Measurements from ENCODE around the gene OR52H1. TPM values are rescaled to one million over a fixed set of nuclear protein-coding genes. Genes with fewer than 3 reads are reported as not detected.
A peak's percentile ranks its signal among the peaks of the same experiment; 100 is the strongest.

Gene OR52H1
- total and polyA plus RNA-seq, 2 experiments from 2014 or later: not detected

GRCh38 chr11:5527716-5528115 lies 20.6 kb downstream of the OR52H1 start:
- Histone ChIP-seq H3K4me1 (ENCODE audit: insufficient read depth) (no peaks in the 10 kb centered on the region), H3F3A (ENCODE audit: insufficient read depth) (no peaks in the 10 kb centered on the region), H3K9ac (no peak overlapping the region), H3K4me3 (no peak overlapping the region), H3K4me2 (ENCODE audit: unreplicated experiment) (no peak overlapping the region), H3K27me3 (replicated peaks; ENCODE audit: insufficient read depth) (no peaks in the 10 kb centered on the region), H3K79me2 (ENCODE audit: insufficient read depth) (no peaks in the 10 kb centered on the region), H3K36me3 (ENCODE audit: low read depth) (no peaks in the 10 kb centered on the region), H2AFZ (no peak overlapping the region), H3K9me3 (ENCODE audit: low read depth) (no peaks in the 10 kb centered on the region), H3K9me2 (ENCODE audit: insufficient read depth) (no peaks in the 10 kb centered on the region), H3K27ac (no peak overlapping the region), H4K20me1 (ENCODE audit: insufficient read depth) (no peaks in the 10 kb centered on the region)
- no peak for DNase-seq
- in situ Hi-C loops (cut with MboI): no loop called here
- WGBS, 2 experiments (ENCODE audit: low coverage in 1 of 2, low lambda C conversion rate in 2 of 2, missing lambda C conversion rate in 2 of 2): 69 to 74% methylated on average over 5 of the region's 5 CpGs
- no peak for TF ChIP-seq EZH2 (IDR thresholded peaks at IDR 0.05; ENCODE audit: insufficient read depth, poor library complexity, severe bottlenecking)
- no peak for TF ChIP-seq EZH2phosphoT487 (IDR thresholded peaks at IDR 0.05; ENCODE audit: insufficient read depth, low read depth)

- Histone ChIP-seq H3K79me2 (ENCODE audit: insufficient read depth) (no peaks in the 10 kb centered on the region), H3K9me2 (ENCODE audit: insufficient read depth) (no peaks in the 10 kb centered on the region), H3K27me3 (replicated peaks; ENCODE audit: insufficient read depth) (no peaks in the 10 kb centered on the region), H2AFZ (no peak overlapping the region), H3K9me3 (ENCODE audit: low read depth) (no peaks in the 10 kb centered on the region), H3K4me1 (ENCODE audit: insufficient read depth) (no peaks in the 10 kb centered on the region), H3K36me3 (ENCODE audit: low read depth) (no peaks in the 10 kb centered on the region), H3F3A (ENCODE audit: insufficient read depth) (no peaks in the 10 kb centered on the region), H3K9ac (no peak overlapping the region), H3K4me3 (no peak overlapping the region), H4K20me1 (ENCODE audit: insufficient read depth) (no peaks in the 10 kb centered on the region), H3K4me2 (ENCODE audit: unreplicated experiment) (no peak overlapping the region), H3K27ac (no peak overlapping the region)
- TF ChIP-seq EZH2phosphoT487 (IDR thresholded peaks at IDR 0.05; ENCODE audit: insufficient read depth, low read depth) (no peak), EZH2 (IDR thresholded peaks at IDR 0.05; ENCODE audit: insufficient read depth, poor library complexity, severe bottlenecking) (no peak)
- DNase-seq: no peak
- in situ Hi-C loops (cut with MboI): no loop called here
- WGBS, 2 experiments (ENCODE audit: low coverage in 1 of 2, low lambda C conversion rate in 2 of 2, missing lambda C conversion rate in 2 of 2): 31 to 37% methylated on average over 3 of the region's 3 CpGs
Observed at GRCh38 chr11:5524756-5525155, 23.6 kb downstream of the OR52H1 start.

- WGBS, 2 experiments (ENCODE audit: low coverage in 1 of 2, low lambda C conversion rate in 2 of 2, missing lambda C conversion rate in 2 of 2): 97 to 100% methylated on average over 2 of the region's 2 CpGs
- TF ChIP-seq EZH2 (IDR thresholded peaks at IDR 0.05; ENCODE audit: insufficient read depth, poor library complexity, severe bottlenecking): no peak
- no peak for TF ChIP-seq EZH2phosphoT487 (IDR thresholded peaks at IDR 0.05; ENCODE audit: insufficient read depth, low read depth)
Observed at GRCh38 chr11:5522308-5522707, 26.0 kb downstream of the OR52H1 start.

GRCh38 chr11:5521540-5521939 lies 26.8 kb downstream of the OR52H1 start:
- Histone ChIP-seq H3K36me3 (ENCODE audit: low read depth) (no peaks in the 10 kb centered on the region), H3K27ac (no peak overlapping the region), H3K27me3 (replicated peaks; ENCODE audit: insufficient read depth) (no peaks in the 10 kb centered on the region), H3K9ac (no peak overlapping the region), H3K4me1 (ENCODE audit: insufficient read depth) (no peaks in the 10 kb centered on the region), H3K9me2 (ENCODE audit: insufficient read depth) (no peaks in the 10 kb centered on the region), H3K4me3 (no peak overlapping the region), H3K4me2 (ENCODE audit: unreplicated experiment) (no peak overlapping the region), H3F3A (ENCODE audit: insufficient read depth) (no peaks in the 10 kb centered on the region), H4K20me1 (ENCODE audit: insufficient read depth) (no peaks in the 10 kb centered on the region), H3K9me3 (ENCODE audit: low read depth) (no peaks in the 10 kb centered on the region), H3K79me2 (ENCODE audit: insufficient read depth) (no peaks in the 10 kb centered on the region), H2AFZ (no peak overlapping the region)
- 80 to 89% methylated on average over 4 of the region's 4 CpGs for WGBS, 2 experiments (ENCODE audit: low coverage in 1 of 2, low lambda C conversion rate in 2 of 2, missing lambda C conversion rate in 2 of 2)
- TF ChIP-seq EZH2phosphoT487 (IDR thresholded peaks at IDR 0.05; ENCODE audit: insufficient read depth, low read depth) (no peak), EZH2 (IDR thresholded peaks at IDR 0.05; ENCODE audit: insufficient read depth, poor library complexity, severe bottlenecking) (no peak)
- in situ Hi-C loops (cut with MboI): no loop called here
- peak; percentile 17 for DNase-seq

More at GRCh38 chr11:5522308-5522707, 26.0 kb downstream of the OR52H1 start:
- H3K36me3 ChIP-seq (ENCODE audit: low read depth): no peaks in the 10 kb centered on the region
- H2AFZ ChIP-seq: no peak overlapping the region
- in situ Hi-C loops (cut with MboI): no loop called here
- H3K27me3 ChIP-seq (replicated peaks; ENCODE audit: insufficient read depth): no peaks in the 10 kb centered on the region
- H4K20me1 ChIP-seq (ENCODE audit: insufficient read depth): no peaks in the 10 kb centered on the region
- H3K27ac ChIP-seq: no peak overlapping the region
- DNase-seq: no peak
- no peaks in the 10 kb centered on the region for H3K79me2 ChIP-seq (ENCODE audit: insufficient read depth)
- H3F3A ChIP-seq (ENCODE audit: insufficient read depth): no peaks in the 10 kb centered on the region
- H3K4me1 ChIP-seq (ENCODE audit: insufficient read depth): no peaks in the 10 kb centered on the region
- no peak overlapping the region for H3K4me3 ChIP-seq
- no peak overlapping the region for H3K4me2 ChIP-seq (ENCODE audit: unreplicated experiment)
- no peak overlapping the region for H3K9ac ChIP-seq
- no peaks in the 10 kb centered on the region for H3K9me2 ChIP-seq (ENCODE audit: insufficient read depth)
- no peaks in the 10 kb centered on the region for H3K9me3 ChIP-seq (ENCODE audit: low read depth)

- Histone ChIP-seq H3K9me3 (ENCODE audit: low read depth) (no peaks in the 10 kb centered on the region), H3K4me3 (no peak within 1 kb of the TSS), H3K36me3 (ENCODE audit: low read depth) (no peaks in the 10 kb centered on the region), H2AFZ (no peak within 1 kb of the TSS), H3K79me2 (ENCODE audit: insufficient read depth) (no peaks in the 10 kb centered on the region), H4K20me1 (ENCODE audit: insufficient read depth) (no peaks in the 10 kb centered on the region), H3K27ac (no peak within 1 kb of the TSS), H3F3A (ENCODE audit: insufficient read depth) (no peaks in the 10 kb centered on the region), H3K4me1 (ENCODE audit: insufficient read depth) (no peaks in the 10 kb centered on the region), H3K9me2 (ENCODE audit: insufficient read depth) (no peaks in the 10 kb centered on the region), H3K9ac (no peak within 1 kb of the TSS), H3K27me3 (replicated peaks; ENCODE audit: insufficient read depth) (no peaks in the 10 kb centered on the region), H3K4me2 (ENCODE audit: unreplicated experiment) (no peak within 1 kb of the TSS)
- 38 to 54% methylated on average over 2 of the region's 2 CpGs for WGBS, 2 experiments (ENCODE audit: low coverage in 1 of 2, low lambda C conversion rate in 2 of 2, missing lambda C conversion rate in 2 of 2)
- in situ Hi-C loops (cut with MboI): no loop called here
- TF ChIP-seq EZH2phosphoT487 (IDR thresholded peaks at IDR 0.05; ENCODE audit: insufficient read depth, low read depth): no peak
- TF ChIP-seq EZH2 (IDR thresholded peaks at IDR 0.05; ENCODE audit: insufficient read depth, poor library complexity, severe bottlenecking): no peak
- no peak for DNase-seq
Observed at GRCh38 chr11:5516599-5516998, 31.7 kb downstream of the OR52H1 start, which contains the start of gene UBQLNL. TSS of gene UBQLNL (minus strand) at chr11:5516699. CDS start at chr11:5516441, 258 bp downstream.
